SK-N-SH (cell line): ENCODE results near the gene PHF21A. TPM values are rescaled to one million over a fixed set of nuclear protein-coding genes. Genes with fewer than 3 reads are reported as not detected.

Experiments
- CTCF ChIA-PET: fragments of 300-600, 350-600 bp; formaldehyde crosslinking; extraction: SDS; loops from one replicate; lab custom pipeline; 2021; lab: Yijun Ruan, JAX
- POLR2A ChIA-PET: fragments of 350-600 bp; sonication (Branson Sonifier 250); formaldehyde crosslinking; extraction: SDS; loops from one replicate; lab custom pipeline; 2020; ENCODE audit warnings: antibody characterized with exemption, inconsistent platforms; lab: Yijun Ruan, JAX
- DNase-seq: peaks from one replicate; pipeline ENCODE4 v3.0.0; 2012
- H2AFZ ChIP-seq: fragments of 200-600 bp; sonication (generic); 2 replicates; pipeline ENCODE4 v1.8.1; 2016; ENCODE audit warnings: antibody characterized with exemption, mild to moderate bottlenecking, low read depth
- H3F3A ChIP-seq: fragments of 200-600 bp; sonication (generic); replicated peaks from 2 replicates; pipeline ENCODE3; 2016; ENCODE audit warnings: antibody characterized with exemption, mild to moderate bottlenecking; ENCODE audit not compliant: insufficient read depth
- H3K27ac ChIP-seq, 2 experiments: fragments of 200-500 bp in 1 of 2; fragments of 200-600 bp in 1 of 2; sonication (Bioruptor generic) in 1 of 2; sonication (generic), shearing (Covaris generic) in 1 of 2; 2 replicates each; pipeline versions ENCODE4 v1.5.1 to v1.6.1; 2014 to 2016; ENCODE audit warnings: low read depth in 2 of 2, inconsistent platforms in 1 of 2, low read length in 1 of 2, mild to moderate bottlenecking in 1 of 2, mixed read lengths in 1 of 2
- H3K27me3 ChIP-seq: fragments of 200-600 bp; sonication (generic), shearing (Covaris generic); 2 replicates; pipeline ENCODE4 v1.6.1; 2016; ENCODE audit warnings: mixed run types; ENCODE audit not compliant: insufficient read depth
- H3K36me3 ChIP-seq, 2 experiments: fragments of 200-500 bp in 1 of 2; fragments of 200-600 bp in 1 of 2; sonication (Bioruptor generic) in 1 of 2; sonication (generic) in 1 of 2; replicated peaks in 1 of 2; 2 replicates each; pipeline versions ENCODE3 to v1.5.1; 2014 to 2016; ENCODE audit warnings: low read length in 1 of 2, mild to moderate bottlenecking in 1 of 2; ENCODE audit not compliant: insufficient read depth in 2 of 2, control insufficient read depth in 1 of 2
- H3K4me1 ChIP-seq, 2 experiments: fragments of 200-500 bp in 1 of 2; fragments of 200-600 bp in 1 of 2; sonication (Bioruptor generic) in 1 of 2; sonication (generic), shearing (Covaris generic) in 1 of 2; 2 replicates each; pipeline versions ENCODE4 v1.5.1 to v1.6.1; 2014 to 2016; ENCODE audit warnings: low read depth in 1 of 2, low read length in 1 of 2, mixed run types in 1 of 2; ENCODE audit not compliant: insufficient read depth in 2 of 2, control insufficient read depth in 1 of 2
- H3K4me2 ChIP-seq: fragments of 200-600 bp; sonication (generic), shearing (Covaris generic); 2 replicates; pipeline ENCODE4 v1.6.1; 2017; ENCODE audit warnings: mixed run types
- H3K4me3 ChIP-seq, 2 experiments: fragments of 200-500 bp in 1 of 2; fragments of 200-600 bp in 1 of 2; sonication (Bioruptor generic) in 1 of 2; sonication (generic), shearing (Covaris generic) in 1 of 2; 2 replicates each; pipeline versions ENCODE4 v1.5.1 to v1.8.1; 2014 to 2016; ENCODE audit warnings: low read depth in 2 of 2, inconsistent platforms in 1 of 2, low read length in 1 of 2, mild to moderate bottlenecking in 1 of 2, mixed read lengths in 1 of 2, moderate library complexity in 1 of 2
- H3K79me2 ChIP-seq: fragments of 200-600 bp; sonication (generic); 2 replicates; pipeline ENCODE4 v1.8.1; 2017; ENCODE audit warnings: mild to moderate bottlenecking; ENCODE audit not compliant: insufficient read depth
- H3K9ac ChIP-seq: fragments of 200-600 bp; sonication (generic); 2 replicates; pipeline ENCODE4 v1.6.1; 2017; ENCODE audit warnings: mixed run types
- H3K9me2 ChIP-seq: fragments of 200-600 bp; sonication (generic); 2 replicates; pipeline ENCODE4 v1.6.1; 2017; ENCODE audit warnings: mixed run types
- H3K9me3 ChIP-seq: fragments of 200-600 bp; sonication (generic); 2 replicates; pipeline ENCODE4 v1.6.1; 2017; ENCODE audit warnings: mixed run types, mild to moderate bottlenecking, moderate library complexity
- H4K20me1 ChIP-seq: fragments of 200-600 bp; sonication (generic); 2 replicates; pipeline ENCODE4 v1.6.1; 2017; ENCODE audit warnings: mild to moderate bottlenecking, mixed run types; ENCODE audit not compliant: insufficient read depth
- EZH2phosphoT487 ChIP-seq: fragments of 200-600 bp; sonication (generic); IDR thresholded peaks from 2 replicates; pipeline ENCODE4 v1.6.1; 2017; ENCODE audit warnings: low read depth, mixed run types, mild to moderate bottlenecking, antibody characterized with exemption, moderate library complexity, borderline replicate concordance
- MAX ChIP-seq: IDR thresholded peaks from 2 replicates; pipeline ENCODE4 v1.4.0; 2012; ENCODE audit warnings: low read depth
- MXI1 ChIP-seq: IDR thresholded peaks from 2 replicates; pipeline ENCODE4 v1.6.1; 2012; ENCODE audit warnings: mild to moderate bottlenecking, low read depth, low read length, improper control_type of control experiment
- RAD21 ChIP-seq: IDR thresholded peaks from 2 replicates; pipeline ENCODE4 v1.6.1; 2012; ENCODE audit warnings: mild to moderate bottlenecking, low read length
- RCOR1 ChIP-seq: fragments of 150-350 bp; IDR thresholded peaks from 2 replicates; pipeline ENCODE4 v1.6.1; 2017; ENCODE audit warnings: antibody characterized with exemption, low read length
- REST ChIP-seq: IDR thresholded peaks from 2 replicates; pipeline ENCODE4 v1.6.1; 2012; ENCODE audit warnings: mild to moderate bottlenecking, low read depth, low read length, moderate library complexity
- WGBS: methylation state at CpG from one replicate; pipeline ENCODE4 v1.1.6; 2017; ENCODE audit warnings: low lambda C conversion rate; 5-methylcytosine and 5-hydroxymethylcytosine counted together
- polyA plus RNA-seq, 3 experiments: library from polyadenylated mRNA; depleted of rRNA; stranded (reverse); fragments of >200 nt; gene quantifications; 2 replicates each; pipeline ENCODE4 v1.2.3, GENCODE V29; 2012
- TF ChIP-seq, protein P1 (sequence below): IDR thresholded peaks from 2 replicates; pipeline ENCODE4 v1.4.0; 2012; ENCODE audit warnings: low read depth, borderline replicate concordance

Gene PHF21A
- polyA plus RNA-seq, 1 of the 3 experiments (the other 2 are of a cell fraction) = 18.8 TPM

DNA sequence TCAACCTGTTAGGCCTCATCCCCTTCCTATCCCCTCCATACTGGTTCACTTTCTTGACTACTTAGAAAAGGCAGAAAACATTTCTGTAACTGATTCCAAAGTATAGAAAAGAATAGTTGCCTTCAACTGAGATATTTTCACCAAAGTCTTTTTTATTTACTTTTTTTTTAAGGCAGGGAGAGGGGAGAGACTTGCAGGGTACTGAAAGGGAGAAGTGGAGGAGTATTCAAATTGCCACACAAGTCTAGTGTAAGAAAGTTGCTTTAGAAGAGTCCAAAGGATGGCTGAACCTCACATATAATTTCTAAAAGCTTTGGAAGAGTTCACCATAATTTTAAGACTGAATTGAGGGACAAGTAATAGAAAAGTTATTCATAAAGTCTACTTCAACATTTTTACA lies 6.3 kb downstream of the PHF21A start (continued):
- TF ChIP-seq RCOR1 = no peak

DNA sequence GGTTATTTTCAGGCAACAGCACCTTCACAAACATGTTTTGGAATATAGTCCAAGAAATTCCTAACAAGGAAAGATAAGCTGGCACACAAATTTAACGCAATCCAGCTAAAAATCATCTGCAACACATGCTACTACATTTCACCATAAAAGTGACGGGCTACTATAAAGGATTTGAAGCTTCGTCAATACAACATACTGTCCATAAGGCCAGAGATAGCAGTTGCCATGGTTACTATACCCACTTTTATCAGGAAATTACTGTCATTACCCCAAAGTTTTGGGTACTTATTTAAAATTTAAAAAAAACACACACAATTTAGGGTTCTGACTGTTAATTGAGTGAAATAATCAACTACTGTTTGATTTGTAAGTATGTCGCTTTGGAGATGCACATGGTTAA lies 6.9 kb downstream of the PHF21A start:
- ChIA-PET POLR2A (no interaction called here), CTCF (interaction anchor here (0.7 kb wide), 1 partner anchor 112 kb away, joined by 3 read pairs; no protein-coding TSS in a partner anchor)
- peaks cover 75% of the 10 kb centered on the region for H4K20me1 ChIP-seq

More for the DNA sequence above, 6.9 kb downstream of the PHF21A start:
- H3K4me3 ChIP-seq = no peak overlapping the region
- no peak overlapping the region for H3K9ac ChIP-seq
- peaks cover 98% of the 10 kb centered on the region for H3K79me2 ChIP-seq
- DNase-seq = no peak
- H3K27ac ChIP-seq = no peak overlapping the region
- no peaks in the 10 kb centered on the region for H3K27me3 ChIP-seq
- peaks cover 15% of the 10 kb centered on the region for H3F3A ChIP-seq
- H2AFZ ChIP-seq = no peak overlapping the region
- H3K4me1 ChIP-seq = peaks cover 15 to 41% of the 10 kb centered on the region in 2 experiments; a peak in 3 of 4 replicates
- H3K36me3 ChIP-seq = no peaks in the 10 kb centered on the region
- WGBS = 92% methylated on average over 4 of the region's 4 CpGs
- no peak for TF ChIP-seq RCOR1
- no peak for TF ChIP-seq MAX
- TF ChIP-seq EZH2phosphoT487 = no peak
- TF ChIP-seq, protein P1, sequence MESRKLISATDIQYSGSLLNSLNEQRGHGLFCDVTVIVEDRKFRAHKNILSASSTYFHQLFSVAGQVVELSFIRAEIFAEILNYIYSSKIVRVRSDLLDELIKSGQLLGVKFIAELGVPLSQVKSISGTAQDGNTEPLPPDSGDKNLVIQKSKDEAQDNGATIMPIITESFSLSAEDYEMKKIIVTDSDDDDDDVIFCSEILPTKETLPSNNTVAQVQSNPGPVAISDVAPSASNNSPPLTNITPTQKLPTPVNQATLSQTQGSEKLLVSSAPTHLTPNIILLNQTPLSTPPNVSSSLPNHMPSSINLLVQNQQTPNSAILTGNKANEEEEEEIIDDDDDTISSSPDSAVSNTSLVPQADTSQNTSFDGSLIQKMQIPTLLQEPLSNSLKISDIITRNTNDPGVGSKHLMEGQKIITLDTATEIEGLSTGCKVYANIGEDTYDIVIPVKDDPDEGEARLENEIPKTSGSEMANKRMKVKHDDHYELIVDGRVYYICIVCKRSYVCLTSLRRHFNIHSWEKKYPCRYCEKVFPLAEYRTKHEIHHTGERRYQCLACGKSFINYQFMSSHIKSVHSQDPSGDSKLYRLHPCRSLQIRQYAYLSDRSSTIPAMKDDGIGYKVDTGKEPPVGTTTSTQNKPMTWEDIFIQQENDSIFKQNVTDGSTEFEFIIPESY = no peak
- TF ChIP-seq REST = no peak
- no peak for TF ChIP-seq RAD21
- no peak for TF ChIP-seq MXI1
- no peaks in the 10 kb centered on the region for H3K9me3 ChIP-seq
- H3K4me2 ChIP-seq = no peak overlapping the region
- H3K9me2 ChIP-seq = no peaks in the 10 kb centered on the region
